ENCODE results near the gene CFAP20.

CFAP20 gene

DNA sequence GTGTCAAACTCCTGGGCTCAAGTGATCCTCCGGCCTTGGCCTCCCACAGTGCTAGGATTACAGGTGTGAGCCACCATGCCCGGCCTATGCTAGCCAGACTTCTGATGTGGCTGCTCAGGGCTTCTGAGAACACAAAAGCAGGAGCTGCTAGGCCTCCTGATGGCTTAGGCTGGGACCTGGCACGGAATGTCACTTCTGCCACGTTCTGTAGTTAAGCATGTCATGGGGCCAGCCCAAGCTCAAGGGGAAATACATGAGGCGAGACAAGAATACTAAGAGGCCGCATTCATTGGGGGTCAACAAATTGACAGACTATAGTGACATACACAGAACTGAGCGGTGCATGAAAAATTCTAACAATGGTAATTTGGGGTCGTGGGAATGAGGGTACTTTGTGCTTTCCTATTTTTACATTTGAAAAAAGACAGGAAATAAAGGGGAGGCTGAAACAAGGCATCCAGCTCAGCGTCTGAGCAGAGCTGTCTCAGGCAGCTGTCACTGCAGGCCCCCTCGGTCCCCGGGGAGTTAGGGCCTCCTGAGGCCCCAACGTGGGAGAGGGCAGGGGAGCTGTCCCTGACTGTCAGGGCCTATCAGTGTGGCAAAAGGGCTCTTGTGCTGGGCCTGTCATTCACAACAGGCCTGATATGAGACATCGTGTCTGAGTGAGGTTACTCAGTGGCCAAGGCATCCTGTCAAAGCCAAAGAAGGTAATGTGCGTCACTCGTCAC lies 26.4 kb downstream of the CFAP20 start:
- Histone ChIP-seq H3K4me1 (ENCODE audit: control insufficient read depth, low read length) (peaks cover 5% of the 10 kb centered on the region; the same call in 1 of the 2 replicates), H3K4me2 (ENCODE audit: low read length) (no peak overlapping the region), H3F3A (ENCODE audit: control insufficient read depth, insufficient read depth) (no peaks in the 10 kb centered on the region), H4K20me1 (ENCODE audit: control insufficient read depth, insufficient read depth, low read depth, low read length) (no peaks in the 10 kb centered on the region), H3K4me3 (ENCODE audit: low read length) (no peak overlapping the region), H3K9me3 (ENCODE audit: control insufficient read depth, insufficient read depth, low read length) (no peaks in the 10 kb centered on the region), H3K79me2 (ENCODE audit: control insufficient read depth, low read length) (no peaks in the 10 kb centered on the region), H3K36me3 (ENCODE audit: control insufficient read depth, low read length) (no peaks in the 10 kb centered on the region), H3K9me2 (replicated peaks; ENCODE audit: control insufficient read depth, low read length) (no peaks in the 10 kb centered on the region), H3K27ac (ENCODE audit: low read depth, low read length) (no peak overlapping the region), H3K27me3 (ENCODE audit: control insufficient read depth, low read length) (no peaks in the 10 kb centered on the region)
- no peak for TF ChIP-seq EZH2phosphoT487 (IDR thresholded peaks at IDR 0.05; ENCODE audit: borderline replicate concordance, low read length)
- TF ChIP-seq, protein P1, sequence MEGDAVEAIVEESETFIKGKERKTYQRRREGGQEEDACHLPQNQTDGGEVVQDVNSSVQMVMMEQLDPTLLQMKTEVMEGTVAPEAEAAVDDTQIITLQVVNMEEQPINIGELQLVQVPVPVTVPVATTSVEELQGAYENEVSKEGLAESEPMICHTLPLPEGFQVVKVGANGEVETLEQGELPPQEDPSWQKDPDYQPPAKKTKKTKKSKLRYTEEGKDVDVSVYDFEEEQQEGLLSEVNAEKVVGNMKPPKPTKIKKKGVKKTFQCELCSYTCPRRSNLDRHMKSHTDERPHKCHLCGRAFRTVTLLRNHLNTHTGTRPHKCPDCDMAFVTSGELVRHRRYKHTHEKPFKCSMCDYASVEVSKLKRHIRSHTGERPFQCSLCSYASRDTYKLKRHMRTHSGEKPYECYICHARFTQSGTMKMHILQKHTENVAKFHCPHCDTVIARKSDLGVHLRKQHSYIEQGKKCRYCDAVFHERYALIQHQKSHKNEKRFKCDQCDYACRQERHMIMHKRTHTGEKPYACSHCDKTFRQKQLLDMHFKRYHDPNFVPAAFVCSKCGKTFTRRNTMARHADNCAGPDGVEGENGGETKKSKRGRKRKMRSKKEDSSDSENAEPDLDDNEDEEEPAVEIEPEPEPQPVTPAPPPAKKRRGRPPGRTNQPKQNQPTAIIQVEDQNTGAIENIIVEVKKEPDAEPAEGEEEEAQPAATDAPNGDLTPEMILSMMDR (IDR thresholded peaks at IDR 0.05; ENCODE audit: low read depth, low read length, poor library complexity, severe bottlenecking) = no peak

DNA sequence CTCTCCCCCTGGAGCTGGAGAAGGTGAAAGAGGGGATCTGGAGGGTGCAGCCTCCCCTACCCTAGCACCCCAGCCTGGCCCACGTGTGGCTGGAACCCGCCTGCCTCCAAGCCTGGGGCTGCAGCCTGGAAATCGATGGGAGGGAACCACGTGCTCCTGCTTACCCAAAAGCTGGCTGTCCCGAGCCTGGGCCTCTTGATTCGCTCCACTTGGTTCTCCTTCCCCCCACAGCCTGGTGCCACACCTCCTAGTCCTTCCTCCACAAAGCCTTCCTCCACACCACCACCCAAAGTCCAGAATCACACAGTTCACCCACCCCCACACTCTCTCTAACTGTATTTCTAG lies 29.3 kb downstream of the CFAP20 start:
- no peaks in the 10 kb centered on the region for H3K36me3 ChIP-seq (ENCODE audit: control insufficient read depth, low read length)
- no peaks in the 10 kb centered on the region for H4K20me1 ChIP-seq (ENCODE audit: control insufficient read depth, insufficient read depth, low read depth, low read length)
- no peak overlapping the region for H3K4me2 ChIP-seq (ENCODE audit: low read length)
- no peaks in the 10 kb centered on the region for H3K9me3 ChIP-seq (ENCODE audit: control insufficient read depth, insufficient read depth, low read length)
- H3K79me2 ChIP-seq (ENCODE audit: control insufficient read depth, low read length) = no peaks in the 10 kb centered on the region
- H3F3A ChIP-seq (ENCODE audit: control insufficient read depth, insufficient read depth) = no peaks in the 10 kb centered on the region
- H3K9me2 ChIP-seq (replicated peaks; ENCODE audit: control insufficient read depth, low read length) = no peaks in the 10 kb centered on the region
- no peak for TF ChIP-seq EZH2phosphoT487 (IDR thresholded peaks at IDR 0.05; ENCODE audit: borderline replicate concordance, low read length)
- TF ChIP-seq, protein P1 (IDR thresholded peaks at IDR 0.05; ENCODE audit: low read depth, low read length, poor library complexity, severe bottlenecking) = no peak
- peaks cover 12% of the 10 kb centered on the region for H3K4me1 ChIP-seq (ENCODE audit: control insufficient read depth, low read length)
- no peaks in the 10 kb centered on the region for H3K27me3 ChIP-seq (ENCODE audit: control insufficient read depth, low read length)
- H3K4me3 ChIP-seq (ENCODE audit: low read length) = no peak overlapping the region
- H3K27ac ChIP-seq (ENCODE audit: low read depth, low read length) = no peak overlapping the region

DNA sequence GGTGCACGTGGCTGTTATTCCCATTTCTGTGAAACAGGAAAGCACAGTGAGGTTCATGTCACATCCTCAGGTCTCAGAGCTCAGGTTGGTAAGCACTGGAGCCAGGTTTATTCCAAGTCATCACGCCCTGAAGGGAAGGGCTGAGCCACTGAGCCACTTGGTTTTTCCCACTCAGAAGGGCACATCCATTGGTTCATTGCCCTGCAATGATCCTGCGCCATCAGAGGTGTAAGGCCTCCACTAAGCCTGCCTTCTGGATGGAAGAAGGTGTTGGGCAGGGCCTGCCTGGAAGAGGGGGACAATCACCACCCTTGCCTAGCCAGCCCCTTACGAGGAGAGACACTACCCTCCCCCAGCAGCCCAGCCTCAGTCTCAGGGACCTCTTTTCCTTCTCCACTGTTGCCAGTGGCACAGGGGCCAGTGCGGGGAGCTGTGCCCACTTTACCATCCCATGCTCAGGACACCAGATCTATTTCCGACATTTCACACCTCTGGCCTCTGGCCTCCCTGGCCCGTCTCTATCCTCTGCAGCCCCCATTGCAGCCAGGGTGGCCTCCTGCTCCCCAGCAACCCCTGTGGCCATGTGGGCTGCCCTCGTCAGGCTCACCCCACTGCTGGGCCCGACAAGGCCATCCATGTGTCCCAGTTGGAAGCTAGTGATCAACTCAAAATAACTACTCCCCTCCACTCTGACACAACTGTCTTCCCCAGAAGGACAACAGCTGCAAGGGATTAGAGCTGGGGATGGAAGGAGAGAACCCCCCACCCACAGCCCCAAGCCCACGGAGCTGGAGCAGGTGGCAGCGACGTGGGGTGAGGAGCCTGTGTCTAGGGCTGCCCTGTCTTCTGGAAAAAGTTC lies 29.9 kb downstream of the CFAP20 start:
- no peaks in the 10 kb centered on the region for H3K36me3 ChIP-seq (ENCODE audit: control insufficient read depth, low read length)
- H3K4me3 ChIP-seq (ENCODE audit: low read length) = no peak overlapping the region
- H3K4me1 ChIP-seq (ENCODE audit: control insufficient read depth, low read length) = peaks cover 12% of the 10 kb centered on the region
- no peak overlapping the region for H3K27ac ChIP-seq (ENCODE audit: low read depth, low read length)
- H3F3A ChIP-seq (ENCODE audit: control insufficient read depth, insufficient read depth) = no peaks in the 10 kb centered on the region
- no peaks in the 10 kb centered on the region for H3K79me2 ChIP-seq (ENCODE audit: control insufficient read depth, low read length)
- no peaks in the 10 kb centered on the region for H3K27me3 ChIP-seq (ENCODE audit: control insufficient read depth, low read length)
- TF ChIP-seq, protein P1 (IDR thresholded peaks at IDR 0.05; ENCODE audit: low read depth, low read length, poor library complexity, severe bottlenecking) = no peak
- no peak for TF ChIP-seq EZH2phosphoT487 (IDR thresholded peaks at IDR 0.05; ENCODE audit: borderline replicate concordance, low read length)
- H4K20me1 ChIP-seq (ENCODE audit: control insufficient read depth, insufficient read depth, low read depth, low read length) = no peaks in the 10 kb centered on the region
- no peak overlapping the region for H3K4me2 ChIP-seq (ENCODE audit: low read length)
- no peaks in the 10 kb centered on the region for H3K9me2 ChIP-seq (replicated peaks; ENCODE audit: control insufficient read depth, low read length)
- H3K9me3 ChIP-seq (ENCODE audit: control insufficient read depth, insufficient read depth, low read length) = no peaks in the 10 kb centered on the region
